Measurements from ENCODE around the gene LMX1B. TPM values are rescaled to one million over a fixed set of nuclear protein-coding genes. Genes with fewer than 3 reads are reported as not detected.

The LMX1B gene
- polyA plus RNA-seq, 1 of the 3 experiments (the other 2 are of a cell fraction): not detected

- no peak for DNase-seq
- ChIA-PET CTCF (interaction anchor here (1.0 to 3.0 kb wide), 6 partner anchors 8 to 177 kb away, joined by 3 to 19 read pairs (median 10); partner anchors contain the start of gene LMX1B), POLR2A (no interaction called here)
- no peaks in the 10 kb centered on the region for H3K9me3 ChIP-seq
- H3K9ac ChIP-seq: no peak overlapping the region
- no peak overlapping the region for H3K27ac ChIP-seq (ENCODE audit: low read depth in 2 of 2, low read length in 1 of 2)
- H2AFZ ChIP-seq (ENCODE audit: low read depth): no peak overlapping the region
- no peaks in the 10 kb centered on the region for H4K20me1 ChIP-seq (ENCODE audit: insufficient read depth)
- H3K4me2 ChIP-seq: no peak overlapping the region
- WGBS (ENCODE audit: low lambda C conversion rate): 67% methylated on average over 16 of the region's 17 CpGs
- no peaks in the 10 kb centered on the region for H3K9me2 ChIP-seq
- H3K4me3 ChIP-seq (ENCODE audit: low read depth in 2 of 2, low read length in 1 of 2): no peak overlapping the region
- H3K4me1 ChIP-seq (ENCODE audit: control insufficient read depth in 1 of 2, insufficient read depth in 2 of 2, low read depth in 1 of 2, low read length in 1 of 2): no peaks in the 10 kb centered on the region
- H3K79me2 ChIP-seq (ENCODE audit: insufficient read depth): no peaks in the 10 kb centered on the region
- peaks cover 41% of the 10 kb centered on the region for H3K27me3 ChIP-seq (ENCODE audit: insufficient read depth)
- H3F3A ChIP-seq (replicated peaks; ENCODE audit: insufficient read depth): no peaks in the 10 kb centered on the region
- TF ChIP-seq GATA2 (CRISPR knock-in tag; IDR thresholded peaks at IDR 0.05) (no peak), MXI1 (IDR thresholded peaks at IDR 0.05; ENCODE audit: low read depth, low read length) (no peak), GABPA (IDR thresholded peaks at IDR 0.05; ENCODE audit: low read depth) (no peak), NFIC (IDR thresholded peaks at IDR 0.05; ENCODE audit: borderline replicate concordance) (no peak), RFX5 (IDR thresholded peaks at IDR 0.05; ENCODE audit: low read length) (no peak), FOXJ3 (CRISPR knock-in tag; IDR thresholded peaks at IDR 0.05) (no peak), FOSL2 (IDR thresholded peaks at IDR 0.05; ENCODE audit: borderline replicate concordance, low read depth) (no peak)
- TF ChIP-seq, protein P1, sequence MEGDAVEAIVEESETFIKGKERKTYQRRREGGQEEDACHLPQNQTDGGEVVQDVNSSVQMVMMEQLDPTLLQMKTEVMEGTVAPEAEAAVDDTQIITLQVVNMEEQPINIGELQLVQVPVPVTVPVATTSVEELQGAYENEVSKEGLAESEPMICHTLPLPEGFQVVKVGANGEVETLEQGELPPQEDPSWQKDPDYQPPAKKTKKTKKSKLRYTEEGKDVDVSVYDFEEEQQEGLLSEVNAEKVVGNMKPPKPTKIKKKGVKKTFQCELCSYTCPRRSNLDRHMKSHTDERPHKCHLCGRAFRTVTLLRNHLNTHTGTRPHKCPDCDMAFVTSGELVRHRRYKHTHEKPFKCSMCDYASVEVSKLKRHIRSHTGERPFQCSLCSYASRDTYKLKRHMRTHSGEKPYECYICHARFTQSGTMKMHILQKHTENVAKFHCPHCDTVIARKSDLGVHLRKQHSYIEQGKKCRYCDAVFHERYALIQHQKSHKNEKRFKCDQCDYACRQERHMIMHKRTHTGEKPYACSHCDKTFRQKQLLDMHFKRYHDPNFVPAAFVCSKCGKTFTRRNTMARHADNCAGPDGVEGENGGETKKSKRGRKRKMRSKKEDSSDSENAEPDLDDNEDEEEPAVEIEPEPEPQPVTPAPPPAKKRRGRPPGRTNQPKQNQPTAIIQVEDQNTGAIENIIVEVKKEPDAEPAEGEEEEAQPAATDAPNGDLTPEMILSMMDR (IDR thresholded peaks at IDR 0.05): no peak
- no peaks in the 10 kb centered on the region for H3K36me3 ChIP-seq (replicated peaks in 1 of 2; ENCODE audit: control insufficient read depth in 1 of 2, insufficient read depth in 2 of 2, low read length in 1 of 2)
These were observed 9.4 kb upstream of the LMX1B start for GRCh38 chr9:126604059-126605055.

- WGBS (ENCODE audit: low lambda C conversion rate): 30% methylated on average over 11 of the region's 12 CpGs
- POLR2A ChIA-PET: no interaction called here
- no peak for TF ChIP-seq ELF1 (IDR thresholded peaks at IDR 0.05)
These were observed 7.8 kb upstream of the LMX1B start for GRCh38 chr9:126605792-126606482.

More at GRCh38 chr9:126605792-126606482, 7.8 kb upstream of the LMX1B start:
- no peaks in the 10 kb centered on the region for H3K9me2 ChIP-seq
- peaks cover 57% of the 10 kb centered on the region for H3K27me3 ChIP-seq (ENCODE audit: insufficient read depth)
- H3K4me1 ChIP-seq (ENCODE audit: control insufficient read depth in 1 of 2, insufficient read depth in 2 of 2, low read depth in 1 of 2, low read length in 1 of 2): no peaks in the 10 kb centered on the region
- H3K79me2 ChIP-seq (ENCODE audit: insufficient read depth): no peaks in the 10 kb centered on the region
- no peak overlapping the region for H3K4me3 ChIP-seq (ENCODE audit: low read depth in 2 of 2, low read length in 1 of 2)
- no peaks in the 10 kb centered on the region for H3K36me3 ChIP-seq (replicated peaks in 1 of 2; ENCODE audit: control insufficient read depth in 1 of 2, insufficient read depth in 2 of 2, low read length in 1 of 2)
- no peaks in the 10 kb centered on the region for H3F3A ChIP-seq (replicated peaks; ENCODE audit: insufficient read depth)
- no peak overlapping the region for H3K27ac ChIP-seq (ENCODE audit: low read depth in 2 of 2, low read length in 1 of 2)
- H4K20me1 ChIP-seq (ENCODE audit: insufficient read depth): no peaks in the 10 kb centered on the region
- peak; percentile 5 for DNase-seq
- no peak overlapping the region for H3K4me2 ChIP-seq
- CTCF ChIA-PET: interaction anchor here (1.0 to 6.8 kb wide), 5 partner anchors 23 to 115 kb away, joined by 3 to 48 read pairs (median 3); no protein-coding TSS in a partner anchor
- no peak overlapping the region for H3K9ac ChIP-seq
- H2AFZ ChIP-seq (ENCODE audit: low read depth): no peak overlapping the region
- H3K9me3 ChIP-seq: no peaks in the 10 kb centered on the region

Data from SK-N-SH (cell line).